Common myeloid progenitor, CD34-positive (primary cell): ENCODE data around the gene MYO3B.
"Not testable (repeated sequence)": the region's sequence is repeated elsewhere in the genome, so short reads cannot be mapped to it uniquely, and the experiment has no call there.

Experiments
- CTCF ChIA-PET: fragments of 350-600 bp; sonication (Branson Sonifier 250); formaldehyde crosslinking; loops from one replicate; lab custom pipeline; 2021; ENCODE audit warnings: antibody characterized with exemption; lab: Charles Lee
- POLR2A ChIA-PET: fragments of 350-600 bp; sonication (Branson Sonifier 250); formaldehyde crosslinking; loops from one replicate; lab custom pipeline; 2021; ENCODE audit warnings: antibody characterized with exemption; lab: Charles Lee
- DNase-seq, 3 donors: peaks; one replicate each; pipeline versions ENCODE4 v3.0.0 to v3.0.0-alpha.2; 2013
- H3K27ac ChIP-seq, 2 experiments: 1 replicate in 1 of 2; 2 replicates in 1 of 2; pipeline ENCODE4 v1.7.0; 2013; ENCODE audit warnings: inconsistent platforms in 2 of 2, low read length in 2 of 2, mild to moderate bottlenecking in 2 of 2, low read depth in 1 of 2, moderate library complexity in 1 of 2; ENCODE audit not compliant: severe bottlenecking in 2 of 2, insufficient read depth in 1 of 2, poor library complexity in 1 of 2
- H3K27me3 ChIP-seq, 5 experiments: replicated peaks in 2 of 5; 1 replicate in 3 of 5; 2 replicates in 2 of 5; pipeline versions ENCODE4 v1.6.1 to v1.7.0; 2013; ENCODE audit warnings: low read length in 4 of 5, mild to moderate bottlenecking in 2 of 5, moderate library complexity in 2 of 5, inconsistent platforms in 1 of 5; ENCODE audit not compliant: insufficient read depth in 5 of 5, control insufficient read depth in 4 of 5
- H3K36me3 ChIP-seq, 4 experiments: 1 replicate in 2 of 4; 2 replicates in 2 of 4; pipeline versions ENCODE4 v1.6.1 to v1.7.0; 2013; ENCODE audit warnings: low read length in 3 of 4, control low read depth in 1 of 4, mild to moderate bottlenecking in 1 of 4; ENCODE audit not compliant: control insufficient read depth in 4 of 4, insufficient read depth in 4 of 4
- H3K4me1 ChIP-seq, 4 experiments: 1 replicate in 3 of 4; 2 replicates in 1 of 4; pipeline versions ENCODE4 v1.6.1 to v1.7.1; 2013; ENCODE audit warnings: low read length in 3 of 4, mild to moderate bottlenecking in 3 of 4, control low read depth in 1 of 4, inconsistent platforms in 1 of 4, moderate library complexity in 1 of 4; ENCODE audit not compliant: control insufficient read depth in 4 of 4, insufficient read depth in 4 of 4; ENCODE audit errors: control extremely low read depth in 1 of 4
- H3K4me3 ChIP-seq, 7 experiments: 1 replicate in 4 of 7; 2 replicates in 3 of 7; pipeline versions ENCODE4 v1.5.1 to v1.7.0; 2013; ENCODE audit warnings: mild to moderate bottlenecking in 7 of 7, low read length in 6 of 7, moderate library complexity in 6 of 7, inconsistent platforms in 2 of 7, low read depth in 2 of 7, control low read depth in 1 of 7; ENCODE audit not compliant: insufficient read depth in 4 of 7, control insufficient read depth in 1 of 7; ENCODE audit errors: extremely low read depth in 1 of 7
- H3K9me3 ChIP-seq, 5 experiments: 1 replicate in 4 of 5; 2 replicates in 1 of 5; pipeline versions ENCODE4 v1.6.1 to v1.7.1; 2013; ENCODE audit warnings: low read length in 4 of 5, mild to moderate bottlenecking in 2 of 5, inconsistent platforms in 1 of 5, low read depth in 1 of 5, moderate library complexity in 1 of 5; ENCODE audit not compliant: control insufficient read depth in 4 of 5, insufficient read depth in 2 of 5; ENCODE audit errors: control extremely low read depth in 1 of 5
- WGBS: methylation state at CpG from one replicate; pipeline ENCODE4 v1.1.5; 2013; ENCODE audit not compliant: insufficient coverage; 5-methylcytosine and 5-hydroxymethylcytosine counted together

The MYO3B gene

GRCh38 chr2:170656669-170657068 is 478.7 kb downstream of the MYO3B start:
- ChIA-PET CTCF (no interaction called here), POLR2A (no interaction called here)
- H3K27me3 ChIP-seq: no peaks in the 10 kb centered on the region
- no peak for DNase-seq
- H3K27ac ChIP-seq: no peak overlapping the region
- WGBS: 91% methylated on average over 3 of the region's 3 CpGs
- H3K4me3 ChIP-seq: no peak overlapping the region
- H3K9me3 ChIP-seq: no peaks in the 10 kb centered on the region
- H3K4me1 ChIP-seq: no peaks in the 10 kb centered on the region
- no peaks in the 10 kb centered on the region for H3K36me3 ChIP-seq

GRCh38 chr2:170660409-170660808 is 482.5 kb downstream of the MYO3B start:
- Histone ChIP-seq H3K27me3 (no peaks in the 10 kb centered on the region), H3K4me1 (no peaks in the 10 kb centered on the region), H3K9me3 (no peaks in the 10 kb centered on the region), H3K27ac (no peak overlapping the region), H3K4me3 (no peak overlapping the region), H3K36me3 (no peaks in the 10 kb centered on the region)
- ChIA-PET POLR2A (no interaction called here), CTCF (interaction anchor here (0.7 kb wide), 1 partner anchor 14 kb away, joined by 3 read pairs; no protein-coding TSS in a partner anchor)
- no CpG with 5 or more reads among the region's 1 CpG for WGBS
- no peak for DNase-seq

GRCh38 chr2:170665743-170666142 is 487.8 kb downstream of the MYO3B start:
- WGBS: no CpG with 5 or more reads among the region's 5 CpGs
- Histone ChIP-seq H3K27me3 (no peaks in the 10 kb centered on the region), H3K4me3 (no peak overlapping the region), H3K36me3 (no peaks in the 10 kb centered on the region), H3K9me3 (no peaks in the 10 kb centered on the region), H3K27ac (no peak overlapping the region), H3K4me1 (no peaks in the 10 kb centered on the region)
- DNase-seq: no peak
- POLR2A ChIA-PET: no interaction called here
- CTCF ChIA-PET: no interaction called here

- H3K36me3 ChIP-seq: no peaks in the 10 kb centered on the region
- no peak overlapping the region for H3K4me3 ChIP-seq
- no peaks in the 10 kb centered on the region for H3K9me3 ChIP-seq
- CTCF ChIA-PET: interaction anchor here (1.0 kb wide), 1 partner anchor 33 kb away, joined by 4 read pairs; no protein-coding TSS in a partner anchor
- H3K27me3 ChIP-seq: peaks cover 0 to 7% (median 0%) of the 10 kb centered on the region in 5 experiments
- no peaks in the 10 kb centered on the region for H3K4me1 ChIP-seq
- H3K27ac ChIP-seq: no peak overlapping the region
- WGBS: 93% methylated on average over 3 of the region's 3 CpGs
- no peak for DNase-seq
- POLR2A ChIA-PET: no interaction called here
These were observed 492.0 kb downstream of the MYO3B start for GRCh38 chr2:170669909-170670308.

GRCh38 chr2:170670651-170671050 is 492.7 kb downstream of the MYO3B start:
- WGBS: 100% methylated on average over 2 of the region's 2 CpGs
- POLR2A ChIA-PET: no interaction called here
- peaks cover 0 to 7% (median 0%) of the 10 kb centered on the region in 5 experiments for H3K27me3 ChIP-seq
- no peaks in the 10 kb centered on the region for H3K36me3 ChIP-seq
- DNase-seq: no peak
- no peaks in the 10 kb centered on the region for H3K9me3 ChIP-seq
- CTCF ChIA-PET: interaction anchor here (1.0 kb wide), 1 partner anchor 34 kb away, joined by 4 read pairs; no protein-coding TSS in a partner anchor
- H3K4me1 ChIP-seq: no peaks in the 10 kb centered on the region
- no peak overlapping the region for H3K27ac ChIP-seq
- no peak overlapping the region for H3K4me3 ChIP-seq

- Histone ChIP-seq H3K36me3 (no peaks in the 10 kb centered on the region), H3K4me1 (no peaks in the 10 kb centered on the region), H3K27me3 (peaks cover 0 to 7% (median 0%) of the 10 kb centered on the region in 5 experiments), H3K4me3 (no peak overlapping the region), H3K9me3 (no peaks in the 10 kb centered on the region), H3K27ac (no peak overlapping the region)
- WGBS: 88% methylated on average over 9 of the region's 9 CpGs
- ChIA-PET POLR2A (no interaction called here), CTCF (interaction anchor here (1.0 kb wide), 1 partner anchor 34 kb away, joined by 4 read pairs; no protein-coding TSS in a partner anchor)
- DNase-seq: no peak
These were observed 493.1 kb downstream of the MYO3B start for GRCh38 chr2:170671079-170671478.

- H3K27me3 ChIP-seq, CTCF ChIA-PET, H3K36me3 ChIP-seq, DNase-seq, POLR2A ChIA-PET, H3K4me1 ChIP-seq, H3K27ac ChIP-seq, H3K4me3 ChIP-seq, H3K9me3 ChIP-seq: not testable (repeated sequence)
These were observed 496.3 kb downstream of the MYO3B start for GRCh38 chr2:170674282-170674681.
